Hippocampal formation (tissue), 2 donors: ENCODE data around the gene SLC1A2.
A peak's percentile ranks its signal among the peaks of the same experiment; 100 is the strongest.

Experiments used
- DNase-seq, 2 donors: peaks; one replicate each; lab custom pipeline; 2025; lab: John Stamatoyannopoulos, UW

Gene SLC1A2

DNA sequence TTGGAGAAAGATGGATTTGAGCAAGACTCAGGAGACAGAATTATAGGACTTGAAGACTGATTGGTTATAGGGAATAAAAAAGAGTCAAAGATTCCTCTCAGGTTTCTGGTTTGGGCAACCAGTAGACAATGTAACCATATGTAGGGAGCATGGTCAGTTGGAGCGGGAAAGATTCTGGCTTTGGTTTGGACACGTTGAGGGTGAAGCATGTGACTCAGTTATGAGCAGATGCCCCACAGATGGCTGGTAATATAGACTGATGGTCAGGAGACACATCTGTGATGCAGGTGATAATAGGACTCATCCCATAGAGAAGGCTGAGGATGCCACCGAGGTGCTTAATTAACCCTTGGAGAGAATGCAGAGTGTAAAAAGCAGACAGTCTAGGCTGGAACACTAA lies 148.3 kb downstream of the SLC1A2 start:
- DNase-seq, result no peak

- DNase-seq, result no peak
Observed at GRCh38 chr11:35270342-35270741, 149.0 kb downstream of the SLC1A2 start.

DNA sequence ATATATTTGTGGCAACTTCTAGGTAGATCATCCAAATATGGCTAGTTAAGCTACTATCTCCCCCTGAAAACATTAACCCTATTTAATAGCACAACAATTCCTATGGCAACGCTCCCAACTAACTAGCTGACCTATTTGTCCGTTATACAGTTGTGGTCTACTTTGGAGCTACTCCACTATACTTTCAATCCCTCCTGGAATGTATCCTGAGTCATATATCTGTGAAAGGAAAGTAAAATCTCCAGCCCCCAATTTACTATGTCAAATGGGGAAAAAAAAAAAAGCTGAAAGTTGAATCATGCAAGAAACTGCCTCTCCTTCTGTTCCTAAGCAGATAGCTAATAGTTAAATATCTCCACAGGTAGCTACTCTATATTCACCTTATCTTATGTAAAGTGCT lies 151.9 kb downstream of the SLC1A2 start:
- DNase-seq, result no peak

DNA sequence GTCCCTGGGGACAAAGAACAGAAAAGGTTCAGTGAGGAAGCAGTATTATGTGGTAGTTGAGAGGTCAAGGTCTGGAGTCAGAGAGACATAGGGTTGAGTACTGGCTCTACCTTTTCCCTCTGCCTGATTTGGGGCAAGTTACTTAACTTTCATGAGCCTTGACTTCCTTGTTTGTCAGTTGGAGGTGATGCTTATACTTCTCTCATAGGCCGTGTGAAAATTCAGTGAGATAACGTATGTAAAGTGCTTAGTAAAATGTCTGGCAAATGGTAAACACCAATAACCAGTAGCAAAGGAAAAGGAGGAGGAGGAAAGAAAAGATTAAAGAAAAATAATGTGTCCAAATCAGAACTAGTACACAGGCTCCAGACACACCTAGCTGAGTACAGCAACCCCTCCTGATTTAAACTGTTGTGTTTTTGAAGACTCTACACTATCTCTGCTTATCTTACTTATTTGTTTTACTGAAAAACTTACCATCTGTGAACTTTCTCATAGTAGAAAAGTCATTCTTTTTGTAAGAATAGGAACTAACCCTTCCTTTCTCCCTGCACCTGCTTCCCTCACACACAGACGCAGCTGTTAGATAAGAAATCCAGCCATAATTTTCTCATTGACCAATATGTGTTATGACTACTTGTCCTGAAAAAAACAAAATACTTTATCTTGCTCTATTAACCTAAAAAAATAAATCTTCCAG lies 153.5 kb downstream of the SLC1A2 start:
- DNase-seq, result no peak

- no peak for DNase-seq
Observed at GRCh38 chr11:35262735-35263134, 156.6 kb downstream of the SLC1A2 start.

DNA sequence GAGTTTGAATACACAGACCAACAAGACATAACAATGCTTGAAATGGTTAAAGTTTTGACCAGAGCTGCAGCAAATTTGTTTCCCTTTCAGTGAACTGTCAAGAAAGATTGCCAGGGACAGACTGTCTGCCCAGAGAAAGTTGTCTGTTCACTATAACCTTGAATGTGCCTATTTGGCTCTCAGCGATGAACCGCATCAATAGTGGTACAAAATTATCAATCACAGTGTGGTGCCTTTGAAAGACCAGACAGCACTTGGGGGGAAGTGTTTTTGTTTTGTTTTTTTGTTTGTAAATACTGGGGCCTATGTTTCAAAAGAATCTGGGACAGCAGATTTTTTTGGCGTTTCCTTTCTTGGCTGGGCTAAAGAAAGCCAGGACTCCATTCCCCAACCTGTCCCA lies 157.3 kb downstream of the SLC1A2 start:
- DNase-seq, result no peak

- DNase-seq, result no peak
Observed at GRCh38 chr11:35261197-35261596, 158.2 kb downstream of the SLC1A2 start.

DNA sequence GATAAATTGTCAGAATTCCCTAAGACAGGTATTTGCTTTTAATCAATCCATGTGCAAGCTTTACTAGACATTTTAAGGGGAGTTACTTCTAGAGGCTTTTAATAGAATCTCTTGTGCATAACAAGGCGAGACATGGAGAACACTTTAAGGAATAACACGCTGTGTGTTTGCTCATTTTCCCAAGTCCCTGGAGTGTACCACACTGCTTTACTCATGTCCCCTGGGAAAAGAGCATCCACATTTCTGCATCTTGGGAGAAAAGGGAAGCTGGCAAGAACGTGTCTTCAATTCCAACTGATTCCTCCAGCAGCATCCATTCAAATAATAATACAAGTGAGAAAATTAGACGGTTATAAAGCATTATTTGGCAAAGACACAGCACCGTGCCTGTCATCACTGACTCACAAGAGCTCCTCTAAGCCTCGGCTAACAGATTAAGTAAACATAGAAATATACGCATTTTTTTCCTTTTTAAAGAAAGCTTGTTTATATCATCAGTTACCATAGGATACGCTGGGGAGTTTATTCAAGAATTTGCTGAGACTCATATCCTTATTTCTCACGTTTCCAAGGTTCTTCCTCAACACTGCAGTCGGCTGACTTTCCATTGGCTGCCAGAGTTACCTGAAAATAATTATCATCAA lies 158.9 kb downstream of the SLC1A2 start:
- no peak for DNase-seq

DNA sequence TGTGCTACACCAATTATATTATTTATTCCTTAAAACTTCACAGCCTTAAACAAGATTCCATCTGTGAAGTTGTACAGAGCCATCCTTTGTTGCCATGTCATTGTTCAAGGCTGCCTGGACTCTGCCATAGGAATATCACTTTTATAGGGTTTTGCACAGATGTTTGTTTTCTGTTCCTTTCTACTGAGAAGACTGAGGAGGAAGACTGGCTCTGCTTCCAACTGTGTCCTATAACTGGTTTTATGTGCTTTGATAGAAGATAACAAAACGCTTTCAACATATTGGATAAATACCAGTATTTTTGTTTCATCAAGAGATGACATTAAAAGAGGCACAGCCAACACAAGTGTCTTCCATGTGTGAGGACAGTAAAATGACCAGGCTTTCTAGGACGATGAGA lies 159.8 kb downstream of the SLC1A2 start:
- no peak for DNase-seq

DNA sequence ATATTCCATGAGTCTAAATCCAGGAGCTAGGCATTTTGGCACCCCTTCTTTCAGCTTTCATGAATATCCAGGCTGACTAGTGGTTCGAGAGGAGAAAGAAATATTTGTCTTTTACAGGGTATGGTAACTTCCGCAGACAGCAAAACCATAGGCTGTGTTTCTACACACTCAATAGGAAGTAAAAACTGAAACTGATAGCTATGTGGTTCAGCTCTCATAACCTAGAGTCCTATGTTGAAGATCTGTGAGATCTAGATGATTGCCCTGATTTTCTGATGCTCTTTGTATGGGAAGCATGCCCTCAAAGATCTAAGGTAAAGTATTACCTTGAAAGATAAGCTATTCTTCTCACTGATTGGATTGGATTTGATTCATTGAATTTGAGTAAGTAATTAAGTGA lies 162.1 kb downstream of the SLC1A2 start:
- no peak for DNase-seq

DNA sequence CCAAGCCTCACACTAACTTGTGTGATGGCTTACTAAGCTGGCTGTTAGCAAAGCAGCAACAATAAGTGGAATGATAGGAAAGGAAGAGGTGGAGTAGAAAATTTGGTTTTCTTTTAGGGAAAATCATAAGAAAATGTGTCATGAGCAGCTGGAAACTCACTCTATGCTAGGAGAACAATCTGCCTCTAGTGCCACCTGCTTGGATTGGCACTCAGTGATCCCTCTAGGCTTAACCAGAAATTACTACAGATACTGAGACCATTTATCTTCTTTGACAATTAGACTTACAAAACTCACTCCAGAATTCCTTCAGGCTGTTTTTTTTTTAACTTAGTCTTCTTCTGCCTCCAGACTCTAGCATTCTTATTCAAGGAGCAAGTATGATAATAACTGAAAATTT lies 163.1 kb downstream of the SLC1A2 start:
- peak in 1 of 2 donors; percentile 22 for DNase-seq

- DNase-seq, result no peak
Observed at GRCh38 chr11:35255514-35255913, 163.8 kb downstream of the SLC1A2 start.

GRCh38 chr11:35253237-35253636 lies 166.1 kb downstream of the SLC1A2 start:
- DNase-seq, result no peak

DNA sequence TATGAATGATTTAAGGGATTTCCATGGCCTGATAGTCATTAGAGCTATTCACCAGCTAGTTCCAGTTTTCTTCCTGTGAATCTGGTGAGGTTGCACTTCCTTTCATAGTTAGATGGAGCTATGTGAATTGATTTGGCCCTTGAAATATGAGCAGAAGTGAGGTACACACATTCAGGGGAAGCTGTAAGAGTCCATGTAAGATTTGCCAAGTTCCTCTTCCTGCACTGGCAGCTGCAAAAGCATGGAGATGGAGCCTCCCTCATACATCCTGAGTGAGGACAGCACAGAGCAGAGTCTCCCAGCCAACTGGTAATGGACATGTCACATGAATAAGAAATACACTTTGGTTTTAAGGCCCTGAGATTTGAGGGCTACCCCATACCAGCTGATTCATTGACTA lies 168.7 kb downstream of the SLC1A2 start:
- no peak for DNase-seq

- DNase-seq, result no peak
Observed at GRCh38 chr11:35250192-35250591, 169.2 kb downstream of the SLC1A2 start.

- DNase-seq, result no peak
Observed at GRCh38 chr11:35248558-35249323, 170.6 kb downstream of the SLC1A2 start.

DNA sequence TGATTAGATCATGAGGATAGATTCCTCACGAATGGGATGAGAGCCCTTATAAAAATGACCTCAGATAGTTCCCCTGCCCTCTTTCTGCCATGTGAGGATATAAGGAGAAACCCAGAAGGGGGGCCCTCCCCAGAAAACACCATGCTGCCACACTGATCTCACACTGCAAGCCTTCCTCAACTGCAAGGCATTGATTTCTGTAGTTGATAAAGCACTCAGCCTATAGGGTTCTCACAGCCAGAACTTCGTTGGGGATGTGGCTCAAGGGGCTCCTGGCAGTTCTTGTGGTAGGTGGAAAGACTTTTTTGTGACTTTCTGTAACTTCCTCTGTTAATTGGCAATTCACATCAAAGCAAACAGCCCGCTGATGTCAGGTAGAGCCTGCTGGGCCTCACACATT lies 171.5 kb downstream of the SLC1A2 start:
- no peak for DNase-seq

- no peak for DNase-seq
Observed at GRCh38 chr11:35247428-35247827, 171.9 kb downstream of the SLC1A2 start.

DNA sequence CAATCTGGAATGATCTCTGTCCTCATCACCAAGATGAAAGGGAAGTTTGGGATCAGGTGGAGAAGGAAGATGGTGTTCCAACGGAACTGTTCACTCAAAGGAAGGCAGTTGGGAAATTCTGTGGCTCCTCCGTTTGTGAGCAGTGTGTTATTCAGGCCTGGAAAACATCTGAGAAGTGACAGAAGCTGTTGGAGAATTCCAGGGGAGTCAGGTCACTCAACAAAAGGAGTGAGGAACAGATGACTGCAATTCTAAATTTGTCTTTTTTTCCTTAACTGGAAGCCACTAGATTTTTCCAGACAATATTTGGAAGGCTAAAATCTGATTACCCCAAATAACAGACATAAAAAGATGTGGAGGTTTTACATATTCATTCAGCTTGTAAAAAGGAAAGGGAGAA lies 172.6 kb downstream of the SLC1A2 start:
- DNase-seq, result no peak

DNA sequence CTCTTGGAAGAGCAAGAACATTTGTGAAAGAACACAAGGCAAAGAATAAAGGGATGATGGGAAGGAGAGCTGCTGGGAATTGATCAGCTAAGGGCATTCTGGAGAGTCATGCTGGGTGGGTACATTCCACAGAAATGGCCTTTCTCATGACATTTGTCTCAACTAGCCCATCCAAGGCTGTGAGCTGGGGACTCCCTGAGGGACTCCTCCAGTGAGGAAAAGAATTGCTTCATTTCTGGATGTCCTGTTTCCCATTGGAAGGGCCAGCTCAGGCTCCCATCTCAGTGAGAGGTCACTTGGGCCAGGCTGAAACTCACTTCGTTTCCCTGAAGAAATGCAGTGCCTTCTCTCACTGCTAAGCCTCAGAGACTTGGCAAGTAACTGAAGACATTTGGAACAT lies 173.6 kb downstream of the SLC1A2 start:
- no peak for DNase-seq

GRCh38 chr11:35245056-35245455 lies 174.3 kb downstream of the SLC1A2 start:
- no peak for DNase-seq

- DNase-seq, result no peak
Observed at GRCh38 chr11:35243774-35244173, 175.6 kb downstream of the SLC1A2 start.
